Retinal pigment epithelial cell (primary cell): ENCODE data around the gene MPZL2.

Experiments
- DNase-seq: peaks from one replicate; pipeline ENCODE4 v3.0.0-alpha.2; 2010; ENCODE audit warnings: low read depth
- H3K4me3 ChIP-seq: 2 replicates; pipeline ENCODE4 v1.5.1; 2011; ENCODE audit warnings: mild to moderate bottlenecking, low read length, control low read depth, moderate library complexity
- CTCF ChIP-seq: conservative IDR thresholded peaks from 2 replicates; pipeline ENCODE4 v1.5.1; 2011; ENCODE audit warnings: low read depth, low read length, control low read depth, inconsistent platforms

MPZL2 gene

GRCh38 chr11:118258410-118258809 lies 5.7 kb downstream of the MPZL2 start:
- no peak for DNase-seq
- TF ChIP-seq CTCF, result peak; percentile 12
- no peak overlapping the region for H3K4me3 ChIP-seq

GRCh38 chr11:118252688-118253087 lies 11.4 kb downstream of the MPZL2 start:
- no peak for TF ChIP-seq CTCF
- peak overlapping the region; percentile 94 for H3K4me3 ChIP-seq
- DNase-seq, result no peak

- DNase-seq, result peak; percentile 19
- TF ChIP-seq CTCF, result no peak
- peak within 1 kb of the TSS; percentile 94 for H3K4me3 ChIP-seq
Measured at GRCh38 chr11:118251858-118252652, 12.0 kb downstream of the MPZL2 start, which contains the start of gene MPZL3. Gene MPZL3 (minus strand): TSS chr11:118252365. CDS start chr11:118252294, 71 bp downstream.

GRCh38 chr11:118247041-118247440 lies 17.1 kb downstream of the MPZL2 start:
- no peak overlapping the region for H3K4me3 ChIP-seq
- no peak for DNase-seq

GRCh38 chr11:118245936-118246562 lies 18.0 kb downstream of the MPZL2 start:
- no peak for DNase-seq
- no peak overlapping the region for H3K4me3 ChIP-seq
- TF ChIP-seq CTCF, result no peak

More at GRCh38 chr11:118247041-118247440, 17.1 kb downstream of the MPZL2 start:
- no peak for TF ChIP-seq CTCF

- no peak for DNase-seq
- no peak for TF ChIP-seq CTCF
Measured at GRCh38 chr11:118243993-118244762, 19.9 kb downstream of the MPZL2 start.

More at GRCh38 chr11:118243993-118244762, 19.9 kb downstream of the MPZL2 start:
- no peak overlapping the region for H3K4me3 ChIP-seq
